IPS DF 19.7 (cell line): Measurements from ENCODE around the gene ZC3H12C.

ENCODE experiments used
- DNase-seq: peaks from one replicate; pipeline ENCODE4 v3.0.0-alpha.2; 2013; ENCODE audit warnings: low read depth, low spot score

The ZC3H12C gene

DNA sequence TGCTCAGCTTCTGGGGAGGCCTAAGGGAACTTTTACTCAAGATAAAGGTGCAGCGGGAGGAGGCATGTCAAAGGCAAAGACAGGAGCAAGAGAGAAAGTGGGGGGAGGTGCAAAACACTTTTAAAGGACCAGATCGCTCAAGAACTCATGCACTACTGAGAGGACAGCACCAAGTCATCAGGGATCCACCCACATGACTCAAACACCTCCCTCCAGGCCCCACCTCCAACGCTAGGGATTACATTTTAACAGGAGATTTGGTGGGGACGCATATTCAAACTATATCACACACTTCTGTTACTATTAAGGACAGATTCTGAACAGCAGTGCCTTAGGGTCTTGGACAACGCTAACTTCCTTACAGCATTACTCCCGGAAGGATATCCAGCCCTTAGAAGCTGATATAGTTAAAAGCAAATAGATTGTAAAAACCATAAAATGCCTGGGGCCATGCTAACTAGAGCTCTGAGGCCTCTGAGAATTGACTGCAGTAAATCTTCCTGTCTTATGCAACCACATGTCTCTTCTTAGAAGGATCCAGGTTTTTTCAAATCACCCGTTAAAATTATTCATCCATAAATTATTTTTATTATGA lies 16.7 kb upstream of the ZC3H12C start:
- DNase-seq = no peak

DNA sequence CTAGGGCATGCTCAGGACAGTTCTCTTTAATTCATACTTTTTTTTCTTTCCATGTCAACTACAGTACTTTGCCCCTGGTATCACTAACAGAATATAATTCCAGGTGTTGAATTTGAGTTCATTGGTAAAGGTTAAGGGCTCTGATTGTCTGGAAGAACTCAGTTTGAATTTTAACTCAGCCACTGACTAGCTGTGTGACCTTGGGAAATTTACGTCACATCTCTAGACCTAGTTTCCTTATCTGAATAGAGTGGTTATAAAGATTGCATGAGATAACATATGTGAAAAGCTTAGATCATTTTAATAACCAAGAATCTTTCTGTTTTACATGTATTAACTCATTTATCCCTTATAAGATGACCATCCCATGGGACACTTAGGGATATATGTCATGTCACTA lies 15.8 kb upstream of the ZC3H12C start:
- no peak for DNase-seq

DNA sequence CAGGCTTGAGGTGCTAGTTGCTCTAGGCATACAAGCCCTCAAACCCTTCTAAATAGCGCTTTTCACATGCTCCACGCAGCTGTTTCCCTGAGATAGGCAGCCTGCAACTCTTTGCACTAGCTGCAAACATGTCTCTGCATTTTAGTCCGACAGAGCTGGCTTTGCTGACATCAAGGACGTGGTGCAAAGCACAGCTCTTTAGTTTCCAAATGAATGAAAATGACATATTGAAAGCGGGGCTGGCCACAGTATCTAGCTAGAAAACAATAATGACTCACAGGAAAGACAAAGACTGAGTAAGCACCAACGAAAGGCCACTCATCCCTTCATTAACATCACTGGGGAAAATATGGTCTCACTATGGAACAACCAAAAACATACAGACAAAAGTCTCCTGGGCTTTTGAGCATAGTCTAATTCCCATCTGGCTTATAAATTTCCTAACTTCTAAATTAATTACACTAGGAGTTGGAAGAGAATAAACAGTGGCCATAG lies 15.3 kb upstream of the ZC3H12C start:
- no peak for DNase-seq

GRCh38 chr11:110078923-110079544 lies 14.2 kb upstream of the ZC3H12C start:
- no peak for DNase-seq

DNA sequence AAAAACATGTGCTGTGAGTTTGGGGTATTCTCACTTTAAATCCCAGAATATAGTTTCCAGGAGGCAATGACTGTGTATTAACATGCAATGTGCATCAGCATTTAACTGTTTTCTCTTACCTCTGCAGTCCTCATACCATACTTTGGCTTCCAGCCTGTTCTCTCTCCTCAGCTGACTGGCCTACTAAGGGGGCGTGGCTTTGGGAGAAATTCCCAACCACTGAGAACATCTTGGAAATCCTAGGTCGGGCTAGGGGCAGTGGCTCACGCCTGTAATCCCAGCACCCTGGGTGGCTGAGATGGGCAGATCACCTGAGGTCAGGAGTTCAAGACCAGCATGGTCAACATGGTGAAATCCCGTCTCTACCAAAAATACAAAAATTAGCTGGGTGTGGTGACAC lies 13.5 kb upstream of the ZC3H12C start:
- DNase-seq = no peak

DNA sequence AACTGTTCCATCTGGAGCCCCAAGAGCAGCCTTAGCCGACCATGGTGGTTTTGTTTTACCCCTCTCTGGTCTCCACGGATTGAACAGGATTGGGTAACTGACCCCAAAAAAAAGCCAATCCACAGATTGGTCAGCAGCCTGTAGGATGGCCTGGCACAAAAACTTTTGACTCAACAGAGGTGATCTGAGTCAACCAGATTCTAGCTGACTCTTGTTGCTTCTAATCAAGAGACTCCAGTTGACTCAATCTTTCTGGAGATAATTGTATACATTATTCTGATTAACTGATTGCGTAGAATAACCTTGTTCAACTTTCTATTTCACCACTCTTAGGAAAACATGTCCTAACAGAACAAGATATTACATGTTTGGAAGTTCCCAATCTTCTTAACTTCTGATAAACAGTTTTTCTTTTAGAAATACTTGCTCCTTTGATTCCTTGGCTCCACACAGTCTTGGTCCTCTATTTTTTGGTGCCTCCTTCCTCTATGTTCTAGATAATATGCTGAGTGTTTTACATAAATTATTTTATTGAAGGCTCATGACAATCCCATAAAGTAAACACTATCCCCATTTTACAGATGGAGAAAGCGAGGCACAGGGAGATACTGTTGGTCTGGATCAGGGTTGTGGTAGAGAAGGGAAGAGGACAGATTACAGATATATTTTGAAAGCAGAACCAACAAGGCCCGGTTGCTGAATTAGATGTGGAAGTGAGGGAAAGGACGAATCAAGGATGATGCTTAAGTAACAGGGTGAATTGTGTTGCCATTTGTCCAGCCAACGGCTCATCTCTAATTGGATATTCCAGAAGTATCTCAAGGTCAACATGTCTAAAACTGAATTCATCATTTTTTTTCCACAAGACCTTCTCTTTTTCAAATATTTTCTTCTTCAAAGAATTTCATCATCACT lies 11.5 kb upstream of the ZC3H12C start:
- no peak for DNase-seq

DNA sequence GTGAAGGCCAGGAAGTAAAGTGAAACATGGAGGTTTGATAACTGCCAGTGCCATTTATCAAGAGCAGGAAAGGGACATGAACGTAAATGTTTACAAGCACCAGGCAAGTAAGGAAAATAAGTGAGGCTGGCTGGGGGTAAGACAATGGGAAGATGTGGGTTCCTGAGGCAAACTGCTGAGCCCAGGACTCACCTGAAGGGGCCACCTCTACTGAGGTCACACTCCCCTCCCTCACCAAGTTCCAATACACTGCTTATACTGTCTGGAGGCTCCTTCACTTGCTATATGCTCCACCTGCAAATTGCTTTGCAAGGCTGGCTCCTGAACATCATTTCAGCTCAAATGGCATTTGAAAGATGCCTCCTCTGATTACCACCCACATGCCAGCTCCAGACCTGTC lies 10.3 kb upstream of the ZC3H12C start:
- DNase-seq = no peak

DNA sequence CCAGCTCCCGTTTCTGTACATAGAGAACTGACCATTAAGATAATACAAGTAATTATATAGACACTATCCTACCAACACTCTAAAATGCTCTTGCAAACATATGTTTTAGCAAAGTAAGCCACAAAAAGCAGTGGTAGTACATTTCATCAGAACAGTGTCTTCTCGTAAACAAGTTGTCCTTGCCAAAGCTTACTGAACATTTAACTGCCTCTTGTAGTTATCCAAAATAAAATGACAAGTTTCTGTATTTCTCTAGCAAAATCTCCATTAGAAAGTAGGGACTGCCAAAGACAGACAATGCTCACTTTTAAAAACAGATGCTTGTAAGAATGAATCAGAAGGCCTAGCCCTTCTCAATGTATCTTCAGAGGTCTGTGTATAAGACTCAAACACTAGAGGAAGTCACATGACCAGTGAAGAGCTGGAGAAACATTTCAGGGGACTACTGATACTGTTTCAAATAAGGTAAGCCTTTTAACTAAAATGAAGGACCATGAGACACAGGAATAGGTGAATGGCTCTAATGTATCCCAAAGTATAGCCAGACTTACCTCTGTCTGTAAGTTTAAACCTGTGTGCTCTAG lies 7.8 kb upstream of the ZC3H12C start:
- DNase-seq = no peak

DNA sequence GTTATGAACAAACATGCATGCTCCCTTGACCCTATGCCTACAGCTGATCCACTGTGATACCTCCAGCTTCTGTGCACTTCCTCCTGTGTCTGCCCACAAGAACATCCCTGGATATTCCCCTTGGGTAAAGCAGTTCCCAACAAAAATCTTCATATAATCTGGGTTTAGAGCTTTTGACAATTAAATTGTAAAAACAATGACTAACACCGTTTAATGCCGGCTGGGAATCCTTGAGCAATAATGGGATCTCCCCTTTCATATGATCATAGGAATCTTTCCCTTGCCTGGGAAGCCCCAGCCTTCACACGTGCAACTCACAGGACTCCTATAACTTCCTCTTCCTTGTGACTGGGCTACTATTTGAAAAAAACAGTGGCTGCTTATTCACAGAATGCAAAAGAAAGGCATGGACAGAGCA lies 6.3 kb upstream of the ZC3H12C start:
- no peak for DNase-seq

- no peak for DNase-seq
Measured at GRCh38 chr11:110087812-110088534, 5.2 kb upstream of the ZC3H12C start.

DNA sequence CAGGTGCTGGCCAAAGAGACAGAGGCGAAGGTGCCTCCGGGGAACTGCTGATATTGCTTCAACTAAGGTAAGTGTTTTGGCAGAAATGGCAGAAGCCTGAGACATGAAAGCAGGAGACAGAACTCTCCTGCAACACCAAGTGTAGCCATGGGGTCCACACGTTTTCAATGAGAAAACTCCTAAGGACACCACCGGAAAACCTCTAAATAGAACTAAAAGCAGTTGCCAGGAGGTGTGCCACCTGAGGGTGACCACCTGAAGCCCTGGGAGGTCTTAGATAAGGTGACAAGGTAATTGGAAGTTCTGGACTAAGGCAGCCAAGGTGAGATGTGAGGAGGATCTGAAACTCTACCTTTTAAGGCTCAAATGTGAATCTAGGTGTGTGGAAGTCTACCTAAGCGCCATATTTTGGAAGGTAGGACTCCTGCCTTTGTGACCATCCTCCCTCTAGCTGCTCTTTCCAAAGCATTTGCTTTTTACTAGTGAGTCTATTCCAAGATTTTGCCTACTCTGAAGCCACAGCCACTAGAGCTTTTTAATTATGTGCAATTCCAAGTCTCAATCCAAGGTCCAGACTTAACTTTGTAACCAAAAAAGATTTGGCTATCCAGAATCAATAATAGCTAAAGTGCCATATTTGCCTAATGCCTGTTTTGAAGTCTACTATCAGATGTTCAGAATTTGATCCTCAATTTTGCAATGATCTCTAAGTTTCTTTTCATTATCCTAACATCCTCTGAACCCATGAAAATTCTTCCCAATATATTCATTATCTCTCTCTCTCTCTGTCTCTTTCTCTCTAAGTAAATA lies 4.5 kb upstream of the ZC3H12C start:
- DNase-seq = no peak

- no peak for DNase-seq
Measured at GRCh38 chr11:110089617-110090282, 3.4 kb upstream of the ZC3H12C start.

DNA sequence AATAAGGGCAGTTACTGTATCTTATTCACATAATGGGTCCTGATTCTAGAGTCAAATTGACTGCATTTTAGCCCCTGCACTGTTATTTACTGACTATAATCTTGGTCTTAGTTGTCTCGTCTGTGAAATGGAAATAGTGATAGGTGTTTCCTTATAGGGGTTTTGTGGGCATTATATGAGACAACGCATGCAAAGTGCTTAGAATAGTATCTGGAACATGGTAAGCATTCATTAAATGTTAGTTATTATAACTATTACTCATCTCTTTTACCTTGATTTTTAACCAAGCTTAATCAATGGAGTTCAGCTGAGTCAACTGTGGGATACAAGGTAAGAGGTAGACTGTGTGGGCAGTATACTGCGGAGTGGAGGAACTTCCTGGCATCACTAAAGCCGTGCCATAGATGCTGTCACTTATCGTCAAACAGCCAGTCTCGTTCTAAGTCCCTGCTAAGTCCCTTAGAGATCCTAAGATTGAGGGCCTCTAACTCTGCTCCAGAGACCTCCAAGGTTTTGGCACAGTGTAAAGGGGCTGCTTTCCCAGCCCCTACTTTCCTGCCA lies 2.6 kb upstream of the ZC3H12C start:
- no peak for DNase-seq

GRCh38 chr11:110092111-110092514 lies 1.1 kb upstream of the ZC3H12C start:
- no peak for DNase-seq

DNA sequence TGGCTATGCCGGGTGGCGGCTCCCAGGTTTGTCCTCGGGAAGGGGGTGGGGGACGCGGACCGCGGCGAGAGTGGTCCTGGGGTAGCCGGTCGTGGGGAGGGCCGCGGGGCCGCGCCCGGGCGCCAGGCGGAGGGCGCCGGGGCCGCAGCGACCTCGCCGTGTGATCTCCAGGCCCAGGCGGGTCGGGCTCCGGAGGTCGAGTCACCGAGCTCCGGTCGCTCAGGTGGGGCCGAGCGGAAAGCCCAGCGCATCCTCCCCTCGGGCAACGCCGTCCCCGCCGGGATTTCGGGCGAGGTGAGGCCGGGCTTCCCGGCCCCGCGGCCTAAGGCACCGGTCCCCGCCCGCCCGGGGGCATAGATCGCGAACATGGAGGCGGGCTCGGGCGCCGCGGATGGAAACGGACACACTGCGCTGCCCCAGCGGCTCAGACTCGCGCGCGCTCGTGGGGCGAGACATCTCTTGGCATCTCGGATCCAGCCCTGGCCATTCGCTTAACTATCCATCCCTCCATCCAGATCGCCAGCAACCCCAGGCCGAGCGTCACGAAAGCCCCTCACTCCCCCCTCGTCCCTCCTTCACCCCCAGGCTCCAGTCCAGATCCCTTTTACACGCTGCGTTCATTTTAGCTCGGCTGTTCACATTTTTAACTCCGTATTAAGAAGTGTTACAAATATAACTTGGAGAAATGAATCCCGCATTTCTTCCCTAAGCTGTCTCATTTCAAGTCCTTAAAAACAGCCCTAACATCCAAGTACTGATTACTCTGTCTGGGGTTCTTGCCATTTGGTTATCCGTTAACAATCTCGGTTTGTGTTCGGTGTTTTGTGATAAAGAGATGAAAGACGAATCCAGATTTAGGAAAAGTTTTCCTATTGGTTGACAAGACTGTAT lies 460 bp downstream of the ZC3H12C start:
- no peak for DNase-seq

DNA sequence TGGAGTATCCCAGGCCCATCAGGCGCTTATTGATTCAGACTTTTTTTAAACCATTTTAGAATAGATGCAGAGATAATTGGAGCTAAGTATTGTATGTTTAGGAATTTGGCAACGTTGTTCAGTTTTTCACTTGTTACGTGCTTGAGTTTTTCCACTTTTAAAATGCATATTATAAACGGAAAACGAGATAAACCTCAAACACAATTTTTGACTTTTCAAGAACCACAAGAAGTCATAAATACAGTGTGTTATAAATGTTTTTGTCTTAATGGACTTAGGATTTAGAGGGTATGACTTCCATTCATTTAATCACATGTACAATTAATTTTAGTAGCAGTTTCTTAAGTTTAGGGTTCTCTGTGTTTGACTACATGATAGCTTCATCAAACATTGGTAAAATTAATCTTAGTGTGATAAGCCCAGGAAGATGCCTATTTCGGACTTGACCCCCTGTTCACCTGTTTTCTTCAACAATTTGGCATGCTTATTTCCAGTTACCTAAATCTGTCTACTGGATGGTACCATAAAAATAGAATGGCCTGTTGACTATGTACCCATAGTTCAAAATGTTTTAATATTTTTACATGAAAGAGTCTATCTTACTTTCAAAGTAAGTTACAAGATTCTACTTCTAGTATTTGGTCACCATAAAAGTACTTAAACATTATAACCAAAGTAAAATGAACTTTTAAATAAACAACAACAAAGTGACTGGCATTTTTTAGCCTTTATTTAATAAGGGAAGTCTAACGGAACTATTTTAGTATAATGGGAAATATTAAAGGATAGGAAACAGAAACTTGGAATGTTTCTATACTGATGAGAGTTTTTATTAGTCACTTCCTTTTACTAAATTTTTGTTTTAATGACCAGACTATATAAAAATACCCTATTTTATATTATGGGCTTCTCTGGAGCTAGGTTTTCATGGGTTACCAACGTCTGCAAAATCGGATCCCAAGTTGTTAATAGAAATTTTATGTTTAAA lies 1.4 kb downstream of the ZC3H12C start:
- DNase-seq = no peak

DNA sequence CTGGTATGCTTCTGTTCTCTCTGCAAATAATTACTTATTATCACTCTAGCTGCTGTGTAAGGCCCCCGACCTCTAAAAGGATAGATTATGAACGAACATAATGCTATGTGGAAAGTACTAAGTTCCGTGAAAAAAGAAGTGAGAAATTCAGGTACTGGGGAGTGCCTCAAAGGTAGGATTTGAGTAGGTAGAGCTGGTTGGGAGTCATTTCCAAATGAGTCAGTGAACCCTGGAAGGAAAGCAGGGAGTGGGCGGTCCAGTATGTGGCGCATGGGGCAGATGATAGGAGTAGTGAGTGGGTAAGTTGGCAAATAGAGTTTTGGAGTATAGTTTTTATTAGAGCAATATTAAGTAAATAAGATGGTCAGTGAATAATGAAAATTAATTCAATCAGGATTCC lies 2.4 kb downstream of the ZC3H12C start:
- no peak for DNase-seq

GRCh38 chr11:110096496-110096895 lies 3.3 kb downstream of the ZC3H12C start:
- no peak for DNase-seq
